GM21360 (cell line): Measurements from ENCODE around the gene NUMA1.
A peak's percentile ranks its signal among the peaks of the same experiment; 100 is the strongest.

Experiments used
- ATAC-seq: cut with Tn5 transposase; IDR thresholded peaks from one replicate; pipeline ENCODE4 v1.9.1; 2021; ENCODE audit warnings: mild to moderate bottlenecking, moderate library complexity; ENCODE audit not compliant: unreplicated experiment

Gene NUMA1

DNA sequence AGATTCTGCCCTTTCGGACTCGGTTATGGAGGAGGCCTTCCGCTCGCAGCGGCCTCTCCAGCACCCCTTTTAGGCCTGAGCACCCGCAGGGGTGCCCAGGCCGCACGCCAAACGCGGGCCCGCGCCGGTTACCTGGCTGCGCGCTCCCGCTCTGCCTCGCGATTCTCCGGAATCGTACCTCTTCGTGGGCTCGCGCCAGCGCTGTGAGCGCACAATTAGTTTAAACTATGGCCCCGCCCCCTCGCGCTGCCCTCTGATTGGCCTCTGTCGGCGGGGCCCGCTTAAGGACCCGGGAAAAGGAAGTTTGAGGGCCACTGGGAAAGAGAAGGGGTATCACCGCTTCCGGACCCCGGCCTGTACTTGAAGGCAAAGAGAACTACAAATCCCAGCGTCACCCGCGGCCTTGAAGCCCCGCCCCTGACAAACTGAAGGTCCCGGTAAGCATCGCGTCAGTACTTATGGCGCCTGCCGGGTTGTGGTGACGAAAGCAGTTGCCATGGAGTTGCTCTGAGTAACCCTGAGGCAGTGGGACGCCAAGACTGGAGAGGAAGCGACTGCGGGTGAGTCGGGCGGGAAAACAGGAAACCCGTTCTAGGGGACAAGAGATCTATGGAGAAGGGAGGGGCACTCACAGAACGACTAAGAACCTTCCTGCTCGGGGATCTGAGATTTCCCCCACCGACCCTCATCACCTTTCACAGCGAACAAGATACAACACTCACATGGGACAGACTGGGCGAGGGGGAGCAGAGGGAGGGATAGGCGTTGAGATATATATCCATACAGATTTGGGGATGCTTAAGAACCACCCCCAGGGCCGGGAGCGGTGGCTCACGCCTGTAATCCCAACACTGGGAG, at the start of gene NUMA1, which contains the start of gene LRRC51:
TSS of gene NUMA1 (minus strand) at position 217 of the 858 bp plus-strand sequence. CDS start 44,599 bp downstream, outside the sequence.
TSS of gene LRRC51 (plus strand) at position 525 of the 858 bp plus-strand sequence. CDS start 8,234 bp downstream, outside the sequence.
- peak; percentile 95 for ATAC-seq

GRCh38 chr11:72129381-72129780, 49.0 kb upstream of the NUMA1 start:
- no peak for ATAC-seq

DNA sequence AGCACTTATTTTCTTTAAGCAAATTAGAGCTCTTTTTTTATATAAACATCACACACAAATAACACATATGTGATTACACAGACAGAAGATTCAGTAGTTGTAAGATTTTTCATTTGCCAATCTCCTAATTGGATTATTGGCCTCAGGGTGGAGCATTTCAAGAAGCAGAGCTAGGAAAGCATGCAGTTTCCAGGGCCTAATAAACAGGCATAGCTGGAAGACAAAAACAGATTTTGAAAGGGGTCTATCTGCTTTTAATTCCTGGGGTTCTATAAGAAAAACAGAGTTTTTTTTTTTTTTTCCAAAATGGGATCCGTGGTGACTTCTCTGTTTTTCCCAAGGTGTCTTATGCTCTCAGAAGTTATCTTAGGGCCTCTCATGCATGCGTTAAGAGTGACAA, 47.6 kb upstream of the NUMA1 start:
- no peak for ATAC-seq

DNA sequence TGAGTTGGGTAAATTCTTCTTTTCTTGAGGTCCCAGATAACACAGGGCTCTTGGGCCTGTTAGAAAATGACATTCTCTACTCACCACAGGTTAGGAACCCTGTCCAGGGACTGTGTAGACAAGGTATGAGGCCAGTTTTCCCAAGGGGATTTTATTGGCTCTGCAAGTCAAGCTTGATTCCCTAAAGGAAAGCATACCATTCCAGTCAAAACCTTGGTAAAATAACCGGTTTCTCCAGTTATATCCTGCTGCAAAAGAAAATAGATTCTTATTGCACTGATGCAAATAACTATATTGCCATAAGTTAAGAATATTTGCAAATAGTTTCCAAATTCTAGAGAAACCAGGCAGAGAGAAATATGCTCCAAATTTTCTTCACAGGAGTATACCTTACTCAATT, 45.6 kb upstream of the NUMA1 start:
- ATAC-seq, result no peak

DNA sequence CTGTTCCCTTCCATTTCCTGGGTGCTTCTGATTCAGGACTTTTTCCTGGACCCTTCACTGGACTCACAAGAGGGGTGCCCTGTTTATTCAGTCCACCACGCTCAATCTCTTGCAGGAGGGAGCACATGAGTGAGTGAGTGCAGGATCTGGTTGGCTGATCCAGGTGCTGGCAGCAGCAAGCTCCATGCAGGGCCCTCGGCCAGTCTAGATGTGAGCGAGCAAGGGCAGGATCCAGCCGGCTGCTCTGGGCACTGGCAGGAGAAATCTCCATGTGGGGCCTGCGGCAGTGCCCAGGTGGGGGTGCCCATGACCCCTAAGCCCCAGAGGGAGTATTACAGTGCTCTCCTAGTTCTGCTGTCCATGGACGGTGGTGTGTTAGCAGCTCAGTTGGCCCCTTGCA, 43.7 kb upstream of the NUMA1 start:
- ATAC-seq, result no peak

- ATAC-seq, result no peak
Measured at GRCh38 chr11:72123117-72123653, 42.8 kb upstream of the NUMA1 start.

DNA sequence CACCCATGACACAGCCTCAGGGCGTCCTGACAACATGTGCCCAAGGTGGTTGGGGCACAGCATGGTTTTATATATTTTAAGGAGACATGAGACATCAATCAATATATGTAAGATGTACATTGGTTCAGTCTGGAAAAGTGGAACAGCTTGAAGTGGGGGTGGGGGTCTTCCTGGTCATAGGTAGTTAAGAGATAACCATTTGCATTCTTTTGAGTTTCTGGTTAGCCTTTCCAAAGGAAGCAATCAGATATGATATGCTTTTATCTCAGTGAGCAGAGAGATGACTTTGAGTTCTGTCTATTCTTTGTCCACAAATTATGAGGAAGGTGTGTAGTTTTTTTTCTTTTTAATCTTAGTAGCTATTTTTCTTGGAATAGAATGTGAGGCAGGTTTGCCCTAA, 42.3 kb upstream of the NUMA1 start:
- ATAC-seq, result no peak

- ATAC-seq, result no peak
Measured at GRCh38 chr11:72120930-72121329, 40.6 kb upstream of the NUMA1 start.

- ATAC-seq, result no peak
Measured at GRCh38 chr11:72119198-72119597, 38.9 kb upstream of the NUMA1 start.

GRCh38 chr11:72116019-72116755, 35.8 kb upstream of the NUMA1 start:
- no peak for ATAC-seq

DNA sequence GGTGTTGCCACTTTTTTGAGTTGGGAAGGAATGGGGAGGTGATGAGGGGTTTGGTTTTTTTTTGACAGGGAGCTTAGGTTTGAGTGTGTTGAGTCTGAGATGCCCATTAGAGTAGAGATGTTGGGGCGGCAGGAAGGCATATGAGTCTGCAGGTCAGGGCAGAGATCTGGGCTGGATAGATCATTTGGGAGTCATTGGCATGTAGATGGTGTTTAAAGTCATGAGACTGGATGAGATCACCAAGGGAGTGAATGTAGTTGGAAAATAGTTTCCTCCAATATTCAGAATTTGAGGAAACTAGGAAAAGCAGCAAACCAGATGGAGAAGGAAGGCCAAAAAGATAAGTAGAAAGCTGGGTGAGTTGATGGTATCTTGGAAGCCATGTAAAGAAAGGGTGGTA, 34.2 kb upstream of the NUMA1 start:
- ATAC-seq, result no peak

- ATAC-seq, result no peak
Measured at GRCh38 chr11:72112978-72113808, 32.9 kb upstream of the NUMA1 start.

DNA sequence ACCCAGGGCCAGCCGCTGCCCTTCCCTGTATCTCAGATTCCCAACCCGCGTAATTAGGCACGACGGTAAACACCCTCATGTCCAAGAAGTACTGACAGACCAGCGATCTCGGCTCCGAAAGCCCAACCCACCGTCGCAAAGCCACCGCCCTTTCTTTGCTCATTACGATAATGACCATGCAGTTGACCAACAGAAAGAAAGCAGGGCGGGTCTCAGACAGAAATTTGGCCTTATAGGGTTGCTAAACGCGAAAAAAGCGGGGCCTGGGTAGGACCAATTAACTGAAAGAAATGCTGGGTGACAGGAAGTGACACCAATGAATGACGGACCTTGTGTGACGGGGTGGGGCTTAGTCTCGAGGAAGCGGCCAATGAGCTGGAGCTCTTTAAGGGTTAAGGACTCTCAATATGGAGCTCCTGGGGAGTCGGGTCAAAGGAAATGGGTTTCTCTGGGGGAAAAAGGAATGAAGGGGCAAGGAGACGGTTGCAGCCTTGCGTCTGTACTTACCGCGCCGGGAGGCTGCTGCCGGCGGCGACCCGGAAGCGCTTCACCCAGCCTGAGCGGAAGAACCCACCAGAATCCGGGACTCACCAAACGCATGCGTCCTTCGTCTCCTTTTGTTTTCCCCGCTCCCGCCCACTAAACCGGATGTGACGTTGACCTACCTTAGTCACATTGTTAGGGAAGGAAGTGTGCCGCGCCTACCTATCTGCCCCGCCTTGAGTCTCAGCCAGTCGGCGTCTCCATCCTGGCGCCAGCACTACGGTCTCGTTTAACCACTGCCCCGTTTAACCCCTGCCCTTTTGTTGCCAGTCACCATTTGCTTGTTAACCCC, 32.0 kb upstream of the NUMA1 start, which contains the start of gene ANAPC15:
TSS of gene ANAPC15 (minus strand) at position 553 of the 835 bp plus-strand sequence. CDS start 1,419 bp downstream, outside the sequence.
- ATAC-seq, result peak; percentile 86

DNA sequence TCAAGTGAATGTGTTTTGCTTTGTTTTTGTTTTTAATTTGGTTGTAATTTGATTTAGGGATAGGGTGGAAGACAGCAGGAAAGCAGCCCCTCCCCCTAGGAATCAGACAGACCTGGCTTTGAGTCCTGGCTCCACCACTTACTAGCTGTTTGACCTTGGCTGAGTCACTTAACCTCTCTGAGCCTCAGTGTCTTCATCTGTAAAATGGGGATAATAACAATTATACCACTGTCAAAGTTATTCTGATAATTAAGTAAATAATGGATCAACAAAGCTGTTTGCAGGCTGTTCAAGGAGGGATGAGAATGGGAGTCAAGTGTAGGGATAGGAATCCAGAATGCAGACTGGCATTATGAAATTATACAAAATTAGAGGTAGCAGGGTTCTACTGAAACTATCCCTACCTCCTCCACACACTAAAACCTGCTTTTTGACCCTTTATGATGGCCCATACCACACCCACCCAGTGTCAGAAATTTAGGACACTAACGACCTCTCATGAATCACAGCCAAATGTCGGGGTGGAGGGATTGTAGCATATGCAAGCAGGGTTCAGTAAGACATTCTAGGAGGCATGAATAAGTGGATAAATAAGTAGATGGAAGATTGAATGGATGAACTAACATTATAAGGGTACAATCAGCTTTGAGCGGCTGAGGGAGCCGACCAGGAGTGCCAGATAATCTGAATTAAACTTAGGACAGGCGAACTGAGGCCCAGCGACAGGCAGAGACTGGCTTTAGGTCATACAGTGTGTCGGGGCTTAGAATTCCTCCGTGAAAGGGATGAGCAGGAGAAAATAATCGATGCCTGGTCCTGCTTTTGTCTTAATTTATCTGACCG, 31.2 kb upstream of the NUMA1 start:
- ATAC-seq, result peak; percentile 2

GRCh38 chr11:72105888-72106287, 25.5 kb upstream of the NUMA1 start, which contains the start of gene TOMT:
Gene TOMT, plus strand, starts transcription at chr11:72105924. Its CDS starts 28 bp downstream, at chr11:72105952.
- ATAC-seq, result no peak

GRCh38 chr11:72103754-72104167, 23.4 kb upstream of the NUMA1 start:
- no peak for ATAC-seq

- peak; percentile 82 for ATAC-seq
Measured at GRCh38 chr11:72102946-72103753, 22.8 kb upstream of the NUMA1 start, which contains the start of gene LAMTOR1. Gene LAMTOR1, minus strand, starts transcription at chr11:72103297. Its CDS starts 73 bp downstream, at chr11:72103224.

DNA sequence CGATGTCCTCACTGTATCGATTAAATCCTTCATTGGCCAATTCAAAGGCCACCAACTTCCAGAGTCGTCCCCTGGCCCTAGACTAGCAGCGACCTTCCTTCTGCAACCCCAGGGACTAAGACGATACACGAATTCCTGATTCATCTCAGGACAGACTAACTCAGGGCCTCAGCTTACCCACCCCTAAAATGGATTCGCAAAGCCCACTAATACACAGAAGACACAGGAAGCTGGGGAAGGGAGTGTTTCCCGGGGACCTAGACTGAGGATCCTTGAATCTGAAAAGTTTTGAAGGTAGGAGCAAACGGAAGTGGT, 22.2 kb upstream of the NUMA1 start:
- peak; percentile 12 for ATAC-seq
